B cell (primary cell): ENCODE measurements around the gene LENG1. TPM values are rescaled to one million over a fixed set of nuclear protein-coding genes. Genes with fewer than 3 reads are reported as not detected.

Experiments
- ATAC-seq: fragments of 200-7000 bp; cut with Tn5 transposase; one replicate; pipeline ENCODE4 v1.10.0; 2021; ENCODE audit warnings: low read depth, mild to moderate bottlenecking, moderate number of reproducible peaks, moderate library complexity
- CTCF ChIA-PET: fragments of 350-600 bp; sonication (Branson Sonifier 250); formaldehyde crosslinking; loops from one replicate; lab custom pipeline; 2021; ENCODE audit warnings: antibody characterized with exemption, inconsistent platforms; lab: Charles Lee
- POLR2A ChIA-PET: fragments of 350-600 bp; sonication (Branson Sonifier 250); formaldehyde crosslinking; loops from one replicate; lab custom pipeline; 2021; ENCODE audit warnings: antibody characterized with exemption; lab: Charles Lee
- DNase-seq: peaks from one replicate; pipeline ENCODE4 v3.0.0; 2013
- H2AFZ ChIP-seq: 2 replicates; pipeline ENCODE4 v1.6.1; 2012; ENCODE audit warnings: mild to moderate bottlenecking, low read depth, low read length; ENCODE audit not compliant: insufficient read depth, poor library complexity, severe bottlenecking
- H3K27ac ChIP-seq, 2 donors: 1 replicate in 1 of 2; 2 replicates in 1 of 2; pipeline ENCODE4 v1.5.1; 2012 to 2013; ENCODE audit warnings: low read length in 2 of 2, mild to moderate bottlenecking in 2 of 2, moderate library complexity in 1 of 2
- H3K27me3 ChIP-seq, 4 experiments: fragments of 200-600 bp in 1 of 4; sonication (generic) in 1 of 4; replicated peaks in 1 of 4; 1 replicate in 2 of 4; 2 replicates in 2 of 4; pipeline versions ENCODE4 v1.6.1 to v1.7.0; 2013 to 2016; ENCODE audit warnings: low read length in 3 of 4, mild to moderate bottlenecking in 2 of 4, mixed read lengths in 1 of 4, moderate library complexity in 1 of 4; ENCODE audit not compliant: insufficient read depth in 4 of 4, control insufficient read depth in 3 of 4; ENCODE audit errors: control extremely low read depth in 1 of 4
- H3K36me3 ChIP-seq, 2 experiments: replicated peaks in 1 of 2; 1 replicate in 1 of 2; 2 replicates in 1 of 2; pipeline versions ENCODE4 v1.6.1 to v1.7.1; 2013; ENCODE audit warnings: low read length in 1 of 2; ENCODE audit not compliant: insufficient read depth in 2 of 2, control insufficient read depth in 1 of 2; ENCODE audit errors: control extremely low read depth in 1 of 2, extremely low read depth in 1 of 2
- H3K4me1 ChIP-seq, 2 donors: fragments of 200-600 bp in 1 of 2; sonication (generic) in 1 of 2; 1 replicate in 1 of 2; 2 replicates in 1 of 2; pipeline versions ENCODE4 v1.5.1 to v1.6.1; 2013 to 2017; ENCODE audit warnings: low read length in 2 of 2; ENCODE audit not compliant: control insufficient read depth in 2 of 2, insufficient read depth in 2 of 2
- H3K4me2 ChIP-seq: replicated peaks from 2 replicates; pipeline ENCODE3; 2012; ENCODE audit warnings: mild to moderate bottlenecking, low read depth, low read length; ENCODE audit not compliant: poor library complexity, severe bottlenecking
- H3K4me3 ChIP-seq, 5 experiments: fragments of 200-600 bp in 1 of 5; sonication (generic) in 1 of 5; 1 replicate in 3 of 5; 2 replicates in 2 of 5; pipeline versions ENCODE4 v1.5.1 to v1.7.0; 2011 to 2016; ENCODE audit warnings: low read length in 4 of 5, mild to moderate bottlenecking in 4 of 5, low read depth in 2 of 5, control low read depth in 1 of 5, moderate library complexity in 1 of 5; ENCODE audit not compliant: insufficient read depth in 1 of 5; ENCODE audit errors: control extremely low read depth in 1 of 5, extremely low read depth in 1 of 5
- H3K79me2 ChIP-seq: fragments of 200-600 bp; sonication (generic); one replicate; pipeline ENCODE4 v1.6.0; 2016; ENCODE audit warnings: low read length; ENCODE audit not compliant: control insufficient read depth, insufficient read depth
- H3K9ac ChIP-seq: fragments of 200-600 bp; sonication (generic); 2 replicates; pipeline ENCODE4 v1.6.1; 2017; ENCODE audit warnings: mild to moderate bottlenecking, low read length, moderate library complexity
- H3K9me3 ChIP-seq, 3 donors: one replicate each; pipeline versions ENCODE4 v1.6.1 to v1.7.1; 2013; ENCODE audit warnings: low read length in 2 of 3; ENCODE audit not compliant: control insufficient read depth in 2 of 3, insufficient read depth in 1 of 3; ENCODE audit errors: control extremely low read depth in 1 of 3
- H4K20me1 ChIP-seq: 2 replicates; pipeline ENCODE4 v1.6.0; 2012; ENCODE audit warnings: mild to moderate bottlenecking, low read length; ENCODE audit not compliant: insufficient read depth, control insufficient read depth, poor library complexity, severe bottlenecking
- H3K27ac Mint-ChIP-seq: one replicate; pipeline ENCODE4 v1.8.0; 2021; ENCODE audit warnings: mixed read lengths
- H3K27me3 Mint-ChIP-seq: one replicate; pipeline ENCODE4 v1.8.0; 2021; ENCODE audit warnings: mixed read lengths
- H3K4me1 Mint-ChIP-seq: one replicate; pipeline ENCODE4 v1.8.0; 2021; ENCODE audit warnings: mixed read lengths
- H3K4me3 Mint-ChIP-seq: one replicate; pipeline ENCODE4 v1.8.0; 2021; ENCODE audit warnings: mixed read lengths
- H3K9me3 Mint-ChIP-seq: one replicate; pipeline ENCODE4 v1.8.0; 2022; ENCODE audit warnings: mixed read lengths; ENCODE audit not compliant: insufficient read depth
- EZH2 ChIP-seq: IDR thresholded peaks from 2 replicates; pipeline ENCODE4 v1.6.1; 2012; ENCODE audit warnings: borderline replicate concordance, low read depth, mild to moderate bottlenecking, moderate library complexity, low read length; ENCODE audit not compliant: insufficient read depth, poor library complexity, severe bottlenecking
- WGBS: methylation state at CpG from one replicate; pipeline ENCODE4 v1.1.5; 2013; ENCODE audit warnings: missing lambda C conversion rate; ENCODE audit not compliant: insufficient coverage; 5-methylcytosine and 5-hydroxymethylcytosine counted together
- intact Hi-C: fragments of 100-400 bp; cut with micrococcal nuclease; formaldehyde crosslinking; loops from one replicate; pipeline ENCODE4 v1.10.0; 2022
- polyA plus RNA-seq: library from polyadenylated mRNA; depleted of rRNA; stranded (reverse); fragments of >200 nt; gene quantifications from 2 replicates; pipeline ENCODE4 v1.2.3, GENCODE V29; 2012
- total RNA-seq, 2 donors: library from RNA; stranded (reverse); fragments of 120-200 nt in 1 of 2; gene quantifications; 1 replicate in 1 of 2; 2 replicates in 1 of 2; pipeline versions ENCODE4 v1.2.3 to v1.2.4, GENCODE V29; 2013 to 2022
- TF ChIP-seq, protein P1 (sequence below): fragments of 200-600 bp; IDR thresholded peaks from one replicate; pipeline ENCODE4 v1.8.0; 2022; ENCODE audit warnings: antibody characterized with exemption, mild to moderate bottlenecking

Gene LENG1
- total and polyA plus RNA-seq, 2 donors (not counting 1 experiment from before 2014, with no cell fraction given): 9.2 to 16.5 TPM

DNA sequence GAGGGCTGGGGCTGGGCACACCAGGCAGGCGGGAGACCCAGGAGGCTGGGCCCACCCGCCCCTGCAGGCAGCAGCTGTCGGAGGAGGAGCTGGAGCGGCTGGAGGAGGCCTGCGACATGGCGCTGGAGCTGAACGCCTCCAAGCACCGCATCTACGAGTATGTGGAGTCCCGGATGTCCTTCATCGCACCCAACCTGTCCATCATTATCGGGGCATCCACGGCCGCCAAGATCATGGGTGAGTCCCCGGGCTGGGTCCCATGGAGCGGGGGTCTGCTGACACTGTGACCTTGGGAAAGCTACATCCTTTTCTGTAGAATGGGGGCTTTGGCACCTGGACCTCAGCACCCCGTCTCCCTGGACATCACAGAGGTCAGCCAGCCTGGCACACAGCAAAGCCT is 35.8 kb downstream of the LENG1 start:
- no peaks in the 10 kb centered on the region for H3K4me1 ChIP-seq
- Mint-ChIP-seq H3K27me3 (no peaks in the 10 kb centered on the region), H3K4me3 (no peak overlapping the region), H3K9me3 (no peaks in the 10 kb centered on the region), H3K4me1 (no peaks in the 10 kb centered on the region), H3K27ac (no peak overlapping the region)
- POLR2A ChIA-PET: no interaction called here
- no peak overlapping the region for H2AFZ ChIP-seq
- no peak overlapping the region for H3K4me3 ChIP-seq
- DNase-seq (no peak), ATAC-seq (no peak)
- H3K9ac ChIP-seq: no peak overlapping the region
- H3K27me3 ChIP-seq: no peaks in the 10 kb centered on the region
- no peak overlapping the region for H3K4me2 ChIP-seq
- 97% methylated on average over 15 of the region's 17 CpGs for WGBS
- H3K36me3 ChIP-seq: peaks cover 7 to 72% of the 10 kb centered on the region in 2 experiments
- TF ChIP-seq, protein P1, sequence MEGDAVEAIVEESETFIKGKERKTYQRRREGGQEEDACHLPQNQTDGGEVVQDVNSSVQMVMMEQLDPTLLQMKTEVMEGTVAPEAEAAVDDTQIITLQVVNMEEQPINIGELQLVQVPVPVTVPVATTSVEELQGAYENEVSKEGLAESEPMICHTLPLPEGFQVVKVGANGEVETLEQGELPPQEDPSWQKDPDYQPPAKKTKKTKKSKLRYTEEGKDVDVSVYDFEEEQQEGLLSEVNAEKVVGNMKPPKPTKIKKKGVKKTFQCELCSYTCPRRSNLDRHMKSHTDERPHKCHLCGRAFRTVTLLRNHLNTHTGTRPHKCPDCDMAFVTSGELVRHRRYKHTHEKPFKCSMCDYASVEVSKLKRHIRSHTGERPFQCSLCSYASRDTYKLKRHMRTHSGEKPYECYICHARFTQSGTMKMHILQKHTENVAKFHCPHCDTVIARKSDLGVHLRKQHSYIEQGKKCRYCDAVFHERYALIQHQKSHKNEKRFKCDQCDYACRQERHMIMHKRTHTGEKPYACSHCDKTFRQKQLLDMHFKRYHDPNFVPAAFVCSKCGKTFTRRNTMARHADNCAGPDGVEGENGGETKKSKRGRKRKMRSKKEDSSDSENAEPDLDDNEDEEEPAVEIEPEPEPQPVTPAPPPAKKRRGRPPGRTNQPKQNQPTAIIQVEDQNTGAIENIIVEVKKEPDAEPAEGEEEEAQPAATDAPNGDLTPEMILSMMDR: no peak
- TF ChIP-seq EZH2: no peak
- intact Hi-C loops: no loop called here
- CTCF ChIA-PET: no interaction called here
- no peaks in the 10 kb centered on the region for H3K9me3 ChIP-seq
- H4K20me1 ChIP-seq: peaks cover 9% of the 10 kb centered on the region
- H3K79me2 ChIP-seq: peaks cover 8% of the 10 kb centered on the region
- H3K27ac ChIP-seq: no peak overlapping the region

DNA sequence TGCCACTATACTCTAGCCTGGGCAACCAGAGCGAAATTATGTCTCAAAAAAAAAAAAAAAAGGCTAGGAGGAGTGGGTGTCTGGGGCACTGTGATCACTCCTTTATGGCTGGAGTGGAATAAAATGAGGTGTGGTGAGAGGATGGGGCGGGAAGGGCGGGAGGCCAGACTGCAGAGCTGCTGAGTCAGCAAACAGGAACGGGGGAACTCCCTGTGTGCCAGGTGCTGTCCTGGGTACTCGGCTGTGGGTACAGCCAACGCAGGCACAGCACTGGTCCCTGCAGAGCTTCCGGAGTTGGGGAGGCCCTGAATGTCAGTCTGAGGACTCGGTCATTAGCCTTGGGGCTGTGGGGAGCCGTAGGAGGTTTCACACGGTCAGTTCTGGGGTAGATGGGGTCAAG is 38.3 kb downstream of the LENG1 start:
- TF ChIP-seq EZH2: no peak
- Histone ChIP-seq H3K4me1 (peaks cover 4 to 9% of the 10 kb centered on the region in 2 donors), H3K27me3 (no peaks in the 10 kb centered on the region), H3K9me3 (no peaks in the 10 kb centered on the region), H3K79me2 (peaks cover 25% of the 10 kb centered on the region), H2AFZ (no peak overlapping the region), H3K9ac (no peak overlapping the region), H3K36me3 (peaks cover 7 to 67% of the 10 kb centered on the region in 2 experiments), H3K4me3 (no peak overlapping the region), H3K27ac (no peak overlapping the region), H4K20me1 (peaks cover 27% of the 10 kb centered on the region), H3K4me2 (no peak overlapping the region)
- POLR2A ChIA-PET: interaction anchor here (0.7 to 0.9 kb wide), 2 partner anchors 16 to 68 kb away, joined by 3 read pairs; partner anchors contain the start of gene MBOAT7
- WGBS: 97% methylated on average over 8 of the region's 10 CpGs
- no peak for ATAC-seq
- Mint-ChIP-seq H3K4me3 (no peak overlapping the region), H3K27ac (no peak overlapping the region), H3K4me1 (peaks cover 10% of the 10 kb centered on the region), H3K27me3 (no peaks in the 10 kb centered on the region), H3K9me3 (no peaks in the 10 kb centered on the region)
- intact Hi-C loops: no loop called here
- no peak for DNase-seq
- CTCF ChIA-PET: no interaction called here
